B cell (primary cell): ENCODE measurements around the gene PCDH15. TPM values are rescaled to one million over a fixed set of nuclear protein-coding genes. Genes with fewer than 3 reads are reported as not detected.

ENCODE experiments used
- ATAC-seq: fragments of 200-7000 bp; cut with Tn5 transposase; one replicate; pipeline ENCODE4 v1.10.0; 2021; ENCODE audit warnings: low read depth, mild to moderate bottlenecking, moderate number of reproducible peaks, moderate library complexity
- CTCF ChIA-PET: fragments of 350-600 bp; sonication (Branson Sonifier 250); formaldehyde crosslinking; loops from one replicate; lab custom pipeline; 2021; ENCODE audit warnings: antibody characterized with exemption, inconsistent platforms; lab: Charles Lee
- POLR2A ChIA-PET: fragments of 350-600 bp; sonication (Branson Sonifier 250); formaldehyde crosslinking; loops from one replicate; lab custom pipeline; 2021; ENCODE audit warnings: antibody characterized with exemption; lab: Charles Lee
- DNase-seq: peaks from one replicate; pipeline ENCODE4 v3.0.0; 2013
- H2AFZ ChIP-seq: 2 replicates; pipeline ENCODE4 v1.6.1; 2012; ENCODE audit warnings: mild to moderate bottlenecking, low read depth, low read length; ENCODE audit not compliant: insufficient read depth, poor library complexity, severe bottlenecking
- H3K27ac ChIP-seq, 2 donors: 1 replicate in 1 of 2; 2 replicates in 1 of 2; pipeline ENCODE4 v1.5.1; 2012 to 2013; ENCODE audit warnings: low read length in 2 of 2, mild to moderate bottlenecking in 2 of 2, moderate library complexity in 1 of 2
- H3K27me3 ChIP-seq, 4 experiments: fragments of 200-600 bp in 1 of 4; sonication (generic) in 1 of 4; replicated peaks in 1 of 4; 1 replicate in 2 of 4; 2 replicates in 2 of 4; pipeline versions ENCODE4 v1.6.1 to v1.7.0; 2013 to 2016; ENCODE audit warnings: low read length in 3 of 4, mild to moderate bottlenecking in 2 of 4, mixed read lengths in 1 of 4, moderate library complexity in 1 of 4; ENCODE audit not compliant: insufficient read depth in 4 of 4, control insufficient read depth in 3 of 4; ENCODE audit errors: control extremely low read depth in 1 of 4
- H3K36me3 ChIP-seq, 2 experiments: replicated peaks in 1 of 2; 1 replicate in 1 of 2; 2 replicates in 1 of 2; pipeline versions ENCODE4 v1.6.1 to v1.7.1; 2013; ENCODE audit warnings: low read length in 1 of 2; ENCODE audit not compliant: insufficient read depth in 2 of 2, control insufficient read depth in 1 of 2; ENCODE audit errors: control extremely low read depth in 1 of 2, extremely low read depth in 1 of 2
- H3K4me1 ChIP-seq, 2 donors: fragments of 200-600 bp in 1 of 2; sonication (generic) in 1 of 2; 1 replicate in 1 of 2; 2 replicates in 1 of 2; pipeline versions ENCODE4 v1.5.1 to v1.6.1; 2013 to 2017; ENCODE audit warnings: low read length in 2 of 2; ENCODE audit not compliant: control insufficient read depth in 2 of 2, insufficient read depth in 2 of 2
- H3K4me2 ChIP-seq: replicated peaks from 2 replicates; pipeline ENCODE3; 2012; ENCODE audit warnings: mild to moderate bottlenecking, low read depth, low read length; ENCODE audit not compliant: poor library complexity, severe bottlenecking
- H3K4me3 ChIP-seq, 5 experiments: fragments of 200-600 bp in 1 of 5; sonication (generic) in 1 of 5; 1 replicate in 3 of 5; 2 replicates in 2 of 5; pipeline versions ENCODE4 v1.5.1 to v1.7.0; 2011 to 2016; ENCODE audit warnings: low read length in 4 of 5, mild to moderate bottlenecking in 4 of 5, low read depth in 2 of 5, control low read depth in 1 of 5, moderate library complexity in 1 of 5; ENCODE audit not compliant: insufficient read depth in 1 of 5; ENCODE audit errors: control extremely low read depth in 1 of 5, extremely low read depth in 1 of 5
- H3K79me2 ChIP-seq: fragments of 200-600 bp; sonication (generic); one replicate; pipeline ENCODE4 v1.6.0; 2016; ENCODE audit warnings: low read length; ENCODE audit not compliant: control insufficient read depth, insufficient read depth
- H3K9ac ChIP-seq: fragments of 200-600 bp; sonication (generic); 2 replicates; pipeline ENCODE4 v1.6.1; 2017; ENCODE audit warnings: mild to moderate bottlenecking, low read length, moderate library complexity
- H3K9me3 ChIP-seq, 3 donors: one replicate each; pipeline versions ENCODE4 v1.6.1 to v1.7.1; 2013; ENCODE audit warnings: low read length in 2 of 3; ENCODE audit not compliant: control insufficient read depth in 2 of 3, insufficient read depth in 1 of 3; ENCODE audit errors: control extremely low read depth in 1 of 3
- H4K20me1 ChIP-seq: 2 replicates; pipeline ENCODE4 v1.6.0; 2012; ENCODE audit warnings: mild to moderate bottlenecking, low read length; ENCODE audit not compliant: insufficient read depth, control insufficient read depth, poor library complexity, severe bottlenecking
- H3K27ac Mint-ChIP-seq: one replicate; pipeline ENCODE4 v1.8.0; 2021; ENCODE audit warnings: mixed read lengths
- H3K27me3 Mint-ChIP-seq: one replicate; pipeline ENCODE4 v1.8.0; 2021; ENCODE audit warnings: mixed read lengths
- H3K4me1 Mint-ChIP-seq: one replicate; pipeline ENCODE4 v1.8.0; 2021; ENCODE audit warnings: mixed read lengths
- H3K4me3 Mint-ChIP-seq: one replicate; pipeline ENCODE4 v1.8.0; 2021; ENCODE audit warnings: mixed read lengths
- H3K9me3 Mint-ChIP-seq: one replicate; pipeline ENCODE4 v1.8.0; 2022; ENCODE audit warnings: mixed read lengths; ENCODE audit not compliant: insufficient read depth
- EZH2 ChIP-seq: IDR thresholded peaks from 2 replicates; pipeline ENCODE4 v1.6.1; 2012; ENCODE audit warnings: borderline replicate concordance, low read depth, mild to moderate bottlenecking, moderate library complexity, low read length; ENCODE audit not compliant: insufficient read depth, poor library complexity, severe bottlenecking
- WGBS: methylation state at CpG from one replicate; pipeline ENCODE4 v1.1.5; 2013; ENCODE audit warnings: missing lambda C conversion rate; ENCODE audit not compliant: insufficient coverage; 5-methylcytosine and 5-hydroxymethylcytosine counted together
- intact Hi-C: fragments of 100-400 bp; cut with micrococcal nuclease; formaldehyde crosslinking; loops from one replicate; pipeline ENCODE4 v1.10.0; 2022
- polyA plus RNA-seq: library from polyadenylated mRNA; depleted of rRNA; stranded (reverse); fragments of >200 nt; gene quantifications from 2 replicates; pipeline ENCODE4 v1.2.3, GENCODE V29; 2012
- total RNA-seq, 2 donors: library from RNA; stranded (reverse); fragments of 120-200 nt in 1 of 2; gene quantifications; 1 replicate in 1 of 2; 2 replicates in 1 of 2; pipeline versions ENCODE4 v1.2.3 to v1.2.4, GENCODE V29; 2013 to 2022
- TF ChIP-seq, protein P1 (sequence below): fragments of 200-600 bp; IDR thresholded peaks from one replicate; pipeline ENCODE4 v1.8.0; 2022; ENCODE audit warnings: antibody characterized with exemption, mild to moderate bottlenecking

The PCDH15 gene
- total and polyA plus RNA-seq, 2 donors (not counting 1 experiment from before 2014, with no cell fraction given), result not detected

DNA sequence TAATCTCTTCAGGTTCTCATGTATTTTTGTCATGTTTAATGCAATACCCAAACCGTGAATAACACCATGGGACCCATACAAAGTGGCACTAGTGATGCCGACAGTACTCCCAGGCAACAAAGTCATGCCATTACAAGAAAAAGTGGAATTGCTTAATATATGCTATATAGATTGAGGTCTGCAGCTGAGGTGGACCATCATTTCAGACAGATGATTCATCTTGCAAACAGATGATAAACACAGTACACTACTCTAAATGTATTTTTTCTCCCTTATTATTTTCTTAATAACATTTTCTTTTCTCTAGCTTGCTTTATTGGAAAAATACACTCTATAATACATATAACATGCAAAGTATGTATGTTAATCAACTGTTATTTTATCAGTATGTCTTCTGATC is 14.6 kb upstream of the PCDH15 start:
- Mint-ChIP-seq H3K27me3 (no peaks in the 10 kb centered on the region), H3K27ac (no peak overlapping the region), H3K4me1 (no peaks in the 10 kb centered on the region), H3K9me3 (peaks cover 5% of the 10 kb centered on the region), H3K4me3 (no peak overlapping the region)
- ATAC-seq, result no peak
- Histone ChIP-seq H3K4me3 (no peak overlapping the region), H3K27ac (no peak overlapping the region), H3K9ac (no peak overlapping the region), H3K79me2 (no peaks in the 10 kb centered on the region), H4K20me1 (no peaks in the 10 kb centered on the region), H3K27me3 (no peaks in the 10 kb centered on the region), H3K9me3 (peaks cover 0 to 5% (median 3%) of the 10 kb centered on the region in 3 donors), H3K36me3 (no peaks in the 10 kb centered on the region), H3K4me2 (no peak overlapping the region), H2AFZ (no peak overlapping the region), H3K4me1 (no peaks in the 10 kb centered on the region)
- POLR2A ChIA-PET, result no interaction called here
- intact Hi-C loops, result no loop called here
- DNase-seq, result no peak
- CTCF ChIA-PET, result no interaction called here
- TF ChIP-seq EZH2, result no peak
- TF ChIP-seq, protein P1, sequence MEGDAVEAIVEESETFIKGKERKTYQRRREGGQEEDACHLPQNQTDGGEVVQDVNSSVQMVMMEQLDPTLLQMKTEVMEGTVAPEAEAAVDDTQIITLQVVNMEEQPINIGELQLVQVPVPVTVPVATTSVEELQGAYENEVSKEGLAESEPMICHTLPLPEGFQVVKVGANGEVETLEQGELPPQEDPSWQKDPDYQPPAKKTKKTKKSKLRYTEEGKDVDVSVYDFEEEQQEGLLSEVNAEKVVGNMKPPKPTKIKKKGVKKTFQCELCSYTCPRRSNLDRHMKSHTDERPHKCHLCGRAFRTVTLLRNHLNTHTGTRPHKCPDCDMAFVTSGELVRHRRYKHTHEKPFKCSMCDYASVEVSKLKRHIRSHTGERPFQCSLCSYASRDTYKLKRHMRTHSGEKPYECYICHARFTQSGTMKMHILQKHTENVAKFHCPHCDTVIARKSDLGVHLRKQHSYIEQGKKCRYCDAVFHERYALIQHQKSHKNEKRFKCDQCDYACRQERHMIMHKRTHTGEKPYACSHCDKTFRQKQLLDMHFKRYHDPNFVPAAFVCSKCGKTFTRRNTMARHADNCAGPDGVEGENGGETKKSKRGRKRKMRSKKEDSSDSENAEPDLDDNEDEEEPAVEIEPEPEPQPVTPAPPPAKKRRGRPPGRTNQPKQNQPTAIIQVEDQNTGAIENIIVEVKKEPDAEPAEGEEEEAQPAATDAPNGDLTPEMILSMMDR, result no peak
- no CpG with 5 or more reads among the region's 2 CpGs for WGBS

DNA sequence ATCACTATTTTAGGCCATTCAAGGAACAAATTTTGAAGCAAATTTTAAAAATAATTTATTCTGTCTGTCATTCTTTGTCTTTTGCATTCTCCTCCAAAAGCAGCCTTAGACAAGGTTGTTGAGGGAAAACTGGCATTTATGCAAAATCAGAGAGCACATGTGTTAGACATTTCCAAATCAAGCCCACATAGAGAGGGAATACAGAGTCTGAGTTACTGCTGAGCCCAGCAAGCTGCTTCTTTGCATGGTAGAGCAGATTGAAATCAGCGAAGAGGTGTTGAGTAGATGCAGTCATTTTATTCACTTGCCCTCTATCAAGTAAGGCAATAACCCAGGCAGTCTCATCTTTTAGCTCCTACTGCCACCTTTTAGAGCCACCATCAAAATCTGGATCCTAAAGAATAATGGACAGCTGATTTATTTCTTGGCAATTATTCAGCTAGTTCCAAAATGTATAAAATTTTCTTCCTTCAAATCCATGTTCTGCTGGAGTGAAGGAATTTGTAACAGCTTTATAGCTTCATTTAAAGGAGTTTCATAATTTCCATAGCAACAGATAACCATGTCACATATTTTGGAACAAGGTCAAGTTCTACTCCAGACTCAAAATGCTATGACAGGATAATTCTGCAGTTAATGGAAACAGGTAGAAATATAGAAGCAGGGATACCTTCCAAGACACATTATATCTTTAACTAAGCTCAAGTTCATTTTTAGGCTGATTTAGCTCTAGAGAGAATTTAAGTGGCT is 7.3 kb upstream of the PCDH15 start:
- Mint-ChIP-seq H3K9me3 (peaks cover 5% of the 10 kb centered on the region), H3K27me3 (no peaks in the 10 kb centered on the region), H3K4me3 (no peak overlapping the region), H3K27ac (no peak overlapping the region), H3K4me1 (no peaks in the 10 kb centered on the region)
- no peak overlapping the region for H2AFZ ChIP-seq
- H3K27ac ChIP-seq, result no peak overlapping the region
- no peaks in the 10 kb centered on the region for H3K27me3 ChIP-seq
- no peaks in the 10 kb centered on the region for H3K79me2 ChIP-seq
- intact Hi-C loops, result no loop called here
- peaks cover 0 to 5% (median 0%) of the 10 kb centered on the region in 3 donors for H3K9me3 ChIP-seq
- ChIA-PET POLR2A (no interaction called here), CTCF (no interaction called here)
- no peaks in the 10 kb centered on the region for H4K20me1 ChIP-seq
- H3K9ac ChIP-seq, result no peak overlapping the region
- DNase-seq (no peak), ATAC-seq (no peak)
- H3K4me3 ChIP-seq, result no peak overlapping the region
- no peak overlapping the region for H3K4me2 ChIP-seq
- no peaks in the 10 kb centered on the region for H3K4me1 ChIP-seq
- no peak for TF ChIP-seq EZH2
- TF ChIP-seq, protein P1, result no peak
- no CpG with 5 or more reads among the region's 1 CpG for WGBS
- H3K36me3 ChIP-seq, result no peaks in the 10 kb centered on the region
